OCI-LY7 (cell line): ENCODE measurements around the gene BICDL1. TPM values are rescaled to one million over a fixed set of nuclear protein-coding genes. Genes with fewer than 3 reads are reported as not detected.

Experiments
- BruUV-seq: library from RNA; stranded (reverse); fragments of 400-500 nt; replicated peaks from 2 replicates; lab custom pipeline; 2021; lab: Mats Ljungman, UMichigan
- CTCF ChIA-PET: fragments of 300-600 bp; sonication (Branson Sonifier 250); formaldehyde crosslinking; loops from one replicate; lab custom pipeline; 2022; ENCODE audit warnings: antibody characterized with exemption; ENCODE audit not compliant: unreplicated experiment; lab: Charles Lee
- POLR2A ChIA-PET: fragments of 300-600 bp; sonication (Branson Sonifier 250); formaldehyde crosslinking; loops from one replicate; lab custom pipeline; 2022; ENCODE audit warnings: antibody characterized with exemption; lab: Charles Lee
- DNase-seq: peaks from one replicate; pipeline ENCODE4 v3.0.0-alpha.2; 2015; ENCODE audit warnings: low spot score
- H2AFZ ChIP-seq: fragments of 200-600 bp; sonication (generic), shearing (Covaris generic); 2 replicates; pipeline ENCODE4 v1.6.1; 2014; ENCODE audit warnings: mild to moderate bottlenecking, antibody characterized with exemption, low read length, moderate library complexity
- H3K27ac ChIP-seq: fragments of 200-600 bp; sonication (generic); 2 replicates; pipeline ENCODE4 v1.5.1; 2014; ENCODE audit warnings: mixed run types, low read depth, mild to moderate bottlenecking, moderate library complexity, low read length, inconsistent platforms; ENCODE audit not compliant: poor library complexity, severe bottlenecking
- H3K36me3 ChIP-seq: fragments of 200-600 bp; sonication (generic); 2 replicates; pipeline ENCODE4 v1.6.1; 2014; ENCODE audit warnings: mild to moderate bottlenecking, antibody characterized with exemption, low read length, moderate library complexity, mixed read lengths; ENCODE audit not compliant: insufficient read depth
- H3K4me1 ChIP-seq: fragments of 200-600 bp; sonication (generic); 2 replicates; pipeline ENCODE4 v1.5.1; 2014; ENCODE audit warnings: mild to moderate bottlenecking, low read length; ENCODE audit not compliant: insufficient read depth, poor library complexity, severe bottlenecking
- H3K4me2 ChIP-seq: fragments of 200-600 bp; sonication (generic); 2 replicates; pipeline ENCODE4 v1.6.1; 2014; ENCODE audit warnings: mild to moderate bottlenecking, low read length
- H3K4me3 ChIP-seq: fragments of 200-600 bp; sonication (generic); 2 replicates; pipeline ENCODE4 v1.5.1; 2014; ENCODE audit warnings: mild to moderate bottlenecking, low read depth, low read length; ENCODE audit not compliant: poor library complexity, severe bottlenecking
- H3K79me2 ChIP-seq: fragments of 200-600 bp; sonication (generic); 2 replicates; pipeline ENCODE4 v1.6.1; 2016; ENCODE audit warnings: low read depth, mild to moderate bottlenecking, low read length, moderate library complexity, mixed read lengths; ENCODE audit not compliant: insufficient read depth
- H3K9me2 ChIP-seq: fragments of 200-600 bp; sonication (generic); 2 replicates; pipeline ENCODE4 v1.6.1; 2016; ENCODE audit warnings: mild to moderate bottlenecking, low read length, mixed read lengths; ENCODE audit not compliant: insufficient read depth
- H3K9me3 ChIP-seq: fragments of 200-600 bp; sonication (generic); 2 replicates; pipeline ENCODE4 v1.6.1; 2014; ENCODE audit warnings: mild to moderate bottlenecking, mixed run types, low read length, mixed read lengths
- H4K20me1 ChIP-seq: fragments of 200-600 bp; sonication (generic); 2 replicates; pipeline ENCODE4 v1.6.1; 2014; ENCODE audit warnings: mild to moderate bottlenecking, antibody characterized with exemption, low read length, moderate library complexity, mixed read lengths; ENCODE audit not compliant: insufficient read depth
- EZH2phosphoT487 ChIP-seq: fragments of 200-600 bp; sonication (generic); IDR thresholded peaks from 2 replicates; pipeline ENCODE4 v1.6.1; 2018; ENCODE audit warnings: low read depth, borderline replicate concordance, mild to moderate bottlenecking, mixed run types, antibody characterized with exemption, low read length, moderate library complexity, mixed read lengths
- intact Hi-C: fragments of 100-400 bp; cut with micrococcal nuclease; formaldehyde crosslinking; loops from one replicate; pipeline ENCODE4 v1.10.0; 2022; ENCODE audit not compliant: unreplicated experiment
- total RNA-seq, 2 experiments: library from RNA; depleted of rRNA in 1 of 2; stranded (reverse); fragments of >200 nt in 1 of 2; shearing (Covaris generic) in 1 of 2; gene quantifications; 2 replicates each; pipeline ENCODE4 v1.2.3, GENCODE V29; 2014 to 2022
- TF ChIP-seq, protein P1 (sequence below): fragments of 200-600 bp; sonication (generic); conservative IDR thresholded peaks from 2 replicates; pipeline ENCODE4 v1.5.1; 2014; ENCODE audit warnings: mild to moderate bottlenecking, antibody characterized with exemption, low read length, moderate library complexity, mixed read lengths

The BICDL1 gene
- total RNA-seq, 2 experiments from 2014 or later, result 6.5 to 22.6 TPM

DNA sequence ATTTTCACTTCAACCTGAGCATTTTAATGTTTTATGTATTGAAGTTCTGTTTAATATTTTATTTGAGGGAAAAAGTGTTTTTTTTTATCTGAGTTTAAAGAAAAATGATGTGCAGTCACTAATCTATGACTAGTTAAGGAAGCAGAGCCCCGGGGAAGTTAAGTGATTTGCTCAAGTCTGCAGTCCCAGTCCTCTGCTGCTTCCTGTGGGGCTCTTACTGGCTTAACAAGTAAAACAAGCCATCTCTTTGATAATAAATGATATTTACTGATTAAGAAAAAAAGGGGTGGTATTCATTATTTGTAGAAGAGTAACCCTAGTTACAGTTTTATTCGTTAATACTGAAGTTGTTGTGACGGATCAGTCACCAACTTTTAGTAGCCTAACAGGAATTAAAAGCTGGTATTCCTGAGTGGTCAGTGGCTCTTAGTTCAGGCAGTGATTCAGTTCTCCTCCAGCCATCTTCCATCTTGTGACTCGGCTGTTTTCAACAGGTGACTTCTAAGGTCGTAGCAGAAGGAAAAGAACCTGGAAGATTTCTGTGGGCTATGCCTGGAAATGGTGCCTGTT lies 21.7 kb downstream of the BICDL1 start:
- TF ChIP-seq, protein P1, sequence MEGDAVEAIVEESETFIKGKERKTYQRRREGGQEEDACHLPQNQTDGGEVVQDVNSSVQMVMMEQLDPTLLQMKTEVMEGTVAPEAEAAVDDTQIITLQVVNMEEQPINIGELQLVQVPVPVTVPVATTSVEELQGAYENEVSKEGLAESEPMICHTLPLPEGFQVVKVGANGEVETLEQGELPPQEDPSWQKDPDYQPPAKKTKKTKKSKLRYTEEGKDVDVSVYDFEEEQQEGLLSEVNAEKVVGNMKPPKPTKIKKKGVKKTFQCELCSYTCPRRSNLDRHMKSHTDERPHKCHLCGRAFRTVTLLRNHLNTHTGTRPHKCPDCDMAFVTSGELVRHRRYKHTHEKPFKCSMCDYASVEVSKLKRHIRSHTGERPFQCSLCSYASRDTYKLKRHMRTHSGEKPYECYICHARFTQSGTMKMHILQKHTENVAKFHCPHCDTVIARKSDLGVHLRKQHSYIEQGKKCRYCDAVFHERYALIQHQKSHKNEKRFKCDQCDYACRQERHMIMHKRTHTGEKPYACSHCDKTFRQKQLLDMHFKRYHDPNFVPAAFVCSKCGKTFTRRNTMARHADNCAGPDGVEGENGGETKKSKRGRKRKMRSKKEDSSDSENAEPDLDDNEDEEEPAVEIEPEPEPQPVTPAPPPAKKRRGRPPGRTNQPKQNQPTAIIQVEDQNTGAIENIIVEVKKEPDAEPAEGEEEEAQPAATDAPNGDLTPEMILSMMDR, result no peak
- TF ChIP-seq EZH2phosphoT487, result no peak
- Histone ChIP-seq H4K20me1 (no peaks in the 10 kb centered on the region), H3K4me2 (no peak overlapping the region), H3K79me2 (no peaks in the 10 kb centered on the region), H3K4me1 (peaks cover 21% of the 10 kb centered on the region), H2AFZ (no peak overlapping the region), H3K9me2 (no peaks in the 10 kb centered on the region), H3K27ac (no peak overlapping the region), H3K36me3 (peaks cover 18% of the 10 kb centered on the region; the same call in 1 of the 2 replicates), H3K9me3 (no peaks in the 10 kb centered on the region), H3K4me3 (no peak overlapping the region)
- POLR2A ChIA-PET, result interaction anchor here (0.5 kb wide), 1 partner anchor 12 kb away, joined by 3 read pairs; no protein-coding TSS in a partner anchor
- DNase-seq, result no peak
- BruUV-seq, result no TSS peak
- CTCF ChIA-PET, result no interaction called here
- intact Hi-C loops, result no loop called here

DNA sequence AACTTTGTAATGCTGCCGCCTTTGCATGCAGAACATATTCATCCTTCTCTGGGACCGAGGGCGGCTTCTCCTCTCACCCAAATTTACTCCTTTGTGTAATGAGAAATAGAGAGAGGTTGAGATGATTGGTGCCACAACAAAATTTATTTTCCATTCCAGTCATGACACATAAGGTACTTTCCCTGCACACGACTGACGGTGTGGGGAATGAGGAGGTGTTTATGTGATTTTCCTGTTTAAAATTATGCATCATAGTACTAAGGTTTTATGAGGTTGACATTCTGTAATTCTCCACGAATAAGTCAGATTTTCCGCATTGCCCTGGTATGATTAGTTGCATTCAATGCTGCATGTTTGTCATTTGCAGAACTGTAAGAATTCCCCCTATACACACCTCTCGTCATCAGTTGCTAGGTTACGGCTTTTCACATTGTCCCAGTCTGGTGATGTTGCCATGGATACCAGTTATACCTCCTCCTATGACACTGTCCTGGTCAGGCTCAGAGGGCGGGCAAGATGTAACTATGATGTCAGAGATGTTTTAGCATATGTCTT lies 23.1 kb downstream of the BICDL1 start:
- CTCF ChIA-PET, result no interaction called here

More for the DNA sequence above, 23.1 kb downstream of the BICDL1 start:
- BruUV-seq, result no TSS peak
- POLR2A ChIA-PET, result no interaction called here
- Histone ChIP-seq H2AFZ (no peak overlapping the region), H3K4me1 (peaks cover 13% of the 10 kb centered on the region), H4K20me1 (no peaks in the 10 kb centered on the region), H3K9me2 (no peaks in the 10 kb centered on the region), H3K4me2 (no peak overlapping the region), H3K4me3 (no peak overlapping the region), H3K27ac (no peak overlapping the region), H3K36me3 (peaks cover 15% of the 10 kb centered on the region; the same call in 1 of the 2 replicates), H3K79me2 (no peaks in the 10 kb centered on the region), H3K9me3 (no peaks in the 10 kb centered on the region)
- DNase-seq, result peak; percentile 6
- intact Hi-C loops, result no loop called here
- no peak for TF ChIP-seq EZH2phosphoT487
- TF ChIP-seq, protein P1, result no peak
